Liver (tissue), 5 donors: Measurements from ENCODE around the gene FAM110D. TPM values are rescaled to one million over a fixed set of nuclear protein-coding genes. Genes with fewer than 3 reads are reported as not detected.

Experiments used
- CTCF ChIP-seq: fragments of 150-350 bp; IDR thresholded peaks from 2 replicates; pipeline ENCODE4 v1.5.1; 2017; ENCODE audit warnings: improper control_type of control experiment, low read depth, low read length; ENCODE audit not compliant: missing input control
- HNF4A ChIP-seq, 2 donors: conservative IDR thresholded peaks; 2 replicates each; pipeline ENCODE4 v1.6.1; 2016; ENCODE audit warnings: antibody characterized with exemption in 2 of 2, mild to moderate bottlenecking in 2 of 2
- NR2F2 ChIP-seq: IDR thresholded peaks from 2 replicates; pipeline ENCODE4 v1.6.1; 2016; ENCODE audit warnings: antibody characterized with exemption
- polyA plus RNA-seq, 2 donors: library from polyadenylated mRNA; stranded (reverse) in 1 of 2; unstranded in 1 of 2; fragments of 200-250 nt in 1 of 2; fragments of >200 nt in 1 of 2; fragmentation: Nextera tagmentation in 1 of 2; extraction: Ambion mirVana in 1 of 2; gene quantifications; one replicate each; pipeline versions ENCODE4 v1.2.1 to v1.2.3, GENCODE V29; 2013 to 2015
- total RNA-seq, 2 donors: library from RNA; depleted of rRNA; stranded (reverse); fragments of >200 nt; gene quantifications; one replicate each; pipeline ENCODE4 v1.2.3, GENCODE V29; 2014
- donor health status: healthy.
- donor health status: healthy.
- donor health status: healthy.

The FAM110D gene
- total and polyA plus RNA-seq, 4 donors: 0.10 to 0.50 (median 0.27) TPM

GRCh38 chr1:26213335-26213905 is 54.5 kb downstream of the FAM110D start (continued):
- TF ChIP-seq CTCF: no peak
- TF ChIP-seq HNF4A (conservative IDR thresholded peaks at IDR 0.05): no peak
- no peak for TF ChIP-seq NR2F2

Other genes with a start within 250 kb of the FAM110D start
- gene PAFAH2, start 161.0 kb upstream of the FAM110D start, total RNA-seq: 10 to 100 TPM; 10.2 to 13.8 TPM
- 10 to 100 TPM in 1 of 2 donors, 1 to 10 TPM in 1; 9.0 to 11.4 TPM for gene PAFAH2, start 161.0 kb upstream of the FAM110D start, polyA plus RNA-seq
- under 1 TPM in 1 of 2 donors, not detected in 1; under 0.01 TPM for gene EXTL1, start 137.3 kb upstream of the FAM110D start, total RNA-seq
- not detected for gene EXTL1, start 137.3 kb upstream of the FAM110D start, polyA plus RNA-seq
- under 1 TPM; under 0.01 to 0.05 TPM for gene SLC30A2, start 113.0 kb upstream of the FAM110D start, total RNA-seq
- under 1 TPM in 1 of 2 donors, not detected in 1; 0.12 TPM for gene SLC30A2, start 113.0 kb upstream of the FAM110D start, polyA plus RNA-seq
- gene TRIM63, start 91.4 kb upstream of the FAM110D start, total RNA-seq: not detected
- under 1 TPM in 1 of 2 donors, not detected in 1; 0.03 TPM for gene TRIM63, start 91.4 kb upstream of the FAM110D start, polyA plus RNA-seq
- 1 to 10 TPM; 6.4 to 9.2 TPM for gene PDIK1L, start 47.3 kb upstream of the FAM110D start, total RNA-seq
- gene PDIK1L, start 47.3 kb upstream of the FAM110D start, polyA plus RNA-seq: 1 to 10 TPM; 3.2 TPM
- gene C1orf232, start 9.9 kb downstream of the FAM110D start, total RNA-seq: not detected
- gene C1orf232, start 9.9 kb downstream of the FAM110D start, polyA plus RNA-seq: not detected
- 10 to 100 TPM in 1 of 2 donors, 1 to 10 TPM in 1; 5.7 to 15.7 TPM for gene ZNF593, start 10.8 kb downstream of the FAM110D start, total RNA-seq
- gene ZNF593, start 10.8 kb downstream of the FAM110D start, polyA plus RNA-seq: 10 to 100 TPM; 44.8 to 81.4 TPM
- not detected for gene ZNF593OS, start 12.8 kb downstream of the FAM110D start, total RNA-seq
- under 1 TPM; 0.10 to 0.32 TPM for gene ZNF593OS, start 12.8 kb downstream of the FAM110D start, polyA plus RNA-seq
- gene CNKSR1, start 18.4 kb downstream of the FAM110D start, total RNA-seq: 1 to 10 TPM in 1 of 2 donors, under 1 TPM in 1; 0.56 to 1.2 TPM
- gene CNKSR1, start 18.4 kb downstream of the FAM110D start, polyA plus RNA-seq: 1 to 10 TPM in 1 of 2 donors, under 1 TPM in 1; 0.48 to 2.2 TPM
- gene CATSPER4, start 31.5 kb downstream of the FAM110D start, total RNA-seq: not detected
- gene CATSPER4, start 31.5 kb downstream of the FAM110D start, polyA plus RNA-seq: not detected
- 10 to 100 TPM in 1 of 2 donors, 1 to 10 TPM in 1; 7.3 to 14.6 TPM for gene CEP85, start 75.1 kb downstream of the FAM110D start, total RNA-seq
- 1 to 10 TPM; 2.6 to 3.4 TPM for gene CEP85, start 75.1 kb downstream of the FAM110D start, polyA plus RNA-seq
- gene SH3BGRL3, start 121.0 kb downstream of the FAM110D start, total RNA-seq: 10 to 100 TPM in 1 of 2 donors, 1 to 10 TPM in 1; 4.5 to 10.0 TPM
- gene SH3BGRL3, start 121.0 kb downstream of the FAM110D start, polyA plus RNA-seq: 10 to 100 TPM; 36.0 to 93.2 TPM
- 1 to 10 TPM; 3.0 to 9.5 TPM for gene UBXN11, start 147.6 kb downstream of the FAM110D start, total RNA-seq
- gene UBXN11, start 147.6 kb downstream of the FAM110D start, polyA plus RNA-seq: 1 to 10 TPM; 5.7 to 8.9 TPM
- 1 to 10 TPM; 1.7 to 4.0 TPM for gene CD52, start 158.9 kb downstream of the FAM110D start, total RNA-seq
- 10 to 100 TPM; 13.8 to 16.4 TPM for gene CD52, start 158.9 kb downstream of the FAM110D start, polyA plus RNA-seq
- under 1 TPM; under 0.01 TPM for gene CRYBG2, start 195.1 kb downstream of the FAM110D start, total RNA-seq
- under 1 TPM in 1 of 2 donors, not detected in 1; 0.12 TPM for gene CRYBG2, start 195.1 kb downstream of the FAM110D start, polyA plus RNA-seq
- gene ZNF683, start 213.7 kb downstream of the FAM110D start, total RNA-seq: under 1 TPM in 1 of 2 donors, not detected in 1; 0.17 TPM
- under 1 TPM in 1 of 2 donors, not detected in 1; 0.09 TPM for gene ZNF683, start 213.7 kb downstream of the FAM110D start, polyA plus RNA-seq